Keratinocyte (primary cell): ENCODE measurements around the gene ABTB1. TPM values are rescaled to one million over a fixed set of nuclear protein-coding genes. Genes with fewer than 3 reads are reported as not detected.

Source experiments
- DNase-seq: peaks from one replicate; pipeline ENCODE4 v3.0.0-alpha.2; 2011; ENCODE audit warnings: low read depth, missing footprints, low spot score
- FAIRE-seq: peaks from 2 replicates; lab custom pipeline; 2011; peaks lifted over from hg19 to GRCh38; lab: Jason Lieb, UNC
- H2AFZ ChIP-seq: 2 replicates; pipeline ENCODE4 v1.6.0; 2012; ENCODE audit warnings: low read length, control low read depth, inconsistent platforms; ENCODE audit not compliant: control insufficient read depth
- H3K27ac ChIP-seq: 2 replicates; pipeline ENCODE4 v1.5.1; 2011; ENCODE audit warnings: low read length; ENCODE audit not compliant: control insufficient read depth, insufficient read depth
- H3K27me3 ChIP-seq: 3 replicates; pipeline ENCODE4 v1.6.0; 2011; ENCODE audit warnings: low read length; ENCODE audit not compliant: control insufficient read depth, insufficient read depth; ENCODE audit errors: extremely low read depth
- H3K36me3 ChIP-seq, 2 experiments: 2 replicates in 1 of 2; 3 replicates in 1 of 2; pipeline ENCODE4 v1.5.1; 2011; ENCODE audit warnings: low read length in 2 of 2, mild to moderate bottlenecking in 1 of 2; ENCODE audit not compliant: control insufficient read depth in 2 of 2, insufficient read depth in 2 of 2; ENCODE audit errors: extremely low read depth in 1 of 2
- H3K4me1 ChIP-seq: 3 replicates; pipeline ENCODE4 v1.5.1; 2011; ENCODE audit warnings: low read length; ENCODE audit not compliant: control insufficient read depth, insufficient read depth; ENCODE audit errors: extremely low read depth
- H3K4me2 ChIP-seq: 3 replicates; pipeline ENCODE4 v1.6.0; 2011; ENCODE audit warnings: low read depth, low read length; ENCODE audit not compliant: control insufficient read depth, insufficient read depth; ENCODE audit errors: extremely low read depth
- H3K4me3 ChIP-seq, 3 experiments: fragments of 200-600 bp in 1 of 3; sonication (generic) in 1 of 3; 2 replicates in 2 of 3; 3 replicates in 1 of 3; pipeline ENCODE4 v1.5.1; 2011 to 2016; ENCODE audit warnings: low read length in 3 of 3, mild to moderate bottlenecking in 3 of 3, control low read depth in 2 of 3, inconsistent platforms in 1 of 3, low read depth in 1 of 3, mixed read lengths in 1 of 3, mixed run types in 1 of 3, moderate library complexity in 1 of 3; ENCODE audit not compliant: control insufficient read depth in 2 of 3, insufficient read depth in 2 of 3; ENCODE audit errors: extremely low read depth in 1 of 3
- H3K79me2 ChIP-seq: 2 replicates; pipeline ENCODE4 v1.6.0; 2012; ENCODE audit warnings: low read length; ENCODE audit not compliant: control insufficient read depth, insufficient read depth
- H3K9ac ChIP-seq: 3 replicates; pipeline ENCODE4 v1.6.0; 2011; ENCODE audit warnings: low read length; ENCODE audit not compliant: control insufficient read depth, insufficient read depth; ENCODE audit errors: extremely low read depth
- H3K9me1 ChIP-seq: 3 replicates; pipeline ENCODE4 v1.6.0; 2011; ENCODE audit warnings: low read length; ENCODE audit not compliant: control insufficient read depth, insufficient read depth; ENCODE audit errors: extremely low read depth
- H3K9me3 ChIP-seq: 2 replicates; pipeline ENCODE4 v1.5.1; 2012; ENCODE audit warnings: low read depth, low read length; ENCODE audit not compliant: control insufficient read depth
- H4K20me1 ChIP-seq: 3 replicates; pipeline ENCODE4 v1.6.0; 2011; ENCODE audit warnings: low read length; ENCODE audit not compliant: control insufficient read depth, insufficient read depth; ENCODE audit errors: extremely low read depth
- EZH2 ChIP-seq: IDR thresholded peaks from one replicate; pipeline ENCODE4 v1.6.1; 2012; ENCODE audit warnings: inconsistent platforms, mild to moderate bottlenecking, low read length, moderate library complexity
- dilution Hi-C: fragments of 300-500 bp; cut with MboI; formaldehyde crosslinking; loops from one replicate; pipeline ENCODE4 v1.7.0; 2020; ENCODE audit warnings: low sequenced_read_pairs; ENCODE audit not compliant: extremely low pct_ligation_motif_present
- polyA plus RNA-seq, 5 experiments: library from polyadenylated mRNA; depleted of rRNA in 3 of 5; stranded (reverse) in 3 of 5; stranded (forward) in 1 of 5; unstranded in 1 of 5; fragments of >200 nt; gene quantifications; 1 replicate in 1 of 5; 2 replicates in 3 of 5; 3 replicates in 1 of 5; pipeline versions ENCODE4 v1.2.1 to v1.2.3, GENCODE V29; 2011 to 2012; ENCODE audit warnings: missing spikeins in 2 of 5, low read depth in 1 of 5, low replicate concordance in 1 of 5
- TF ChIP-seq, protein P1 (sequence below), 3 experiments: IDR thresholded peaks in 1 of 3; conservative IDR thresholded peaks in 1 of 3; optimal IDR thresholded peaks in 1 of 3; 2 replicates in 2 of 3; 3 replicates in 1 of 3; pipeline versions ENCODE3 to v1.5.1; 2011; ENCODE audit warnings: low read length in 3 of 3, mild to moderate bottlenecking in 3 of 3, moderate library complexity in 2 of 3, control low read depth in 1 of 3, inconsistent platforms in 1 of 3; ENCODE audit not compliant: insufficient read depth in 2 of 3; ENCODE audit errors: extremely low read depth in 1 of 3

The ABTB1 gene
- polyA plus RNA-seq, 1 donor (not counting 4 experiments of a cell fraction or from before 2014, with no cell fraction given): 11.6 TPM

DNA sequence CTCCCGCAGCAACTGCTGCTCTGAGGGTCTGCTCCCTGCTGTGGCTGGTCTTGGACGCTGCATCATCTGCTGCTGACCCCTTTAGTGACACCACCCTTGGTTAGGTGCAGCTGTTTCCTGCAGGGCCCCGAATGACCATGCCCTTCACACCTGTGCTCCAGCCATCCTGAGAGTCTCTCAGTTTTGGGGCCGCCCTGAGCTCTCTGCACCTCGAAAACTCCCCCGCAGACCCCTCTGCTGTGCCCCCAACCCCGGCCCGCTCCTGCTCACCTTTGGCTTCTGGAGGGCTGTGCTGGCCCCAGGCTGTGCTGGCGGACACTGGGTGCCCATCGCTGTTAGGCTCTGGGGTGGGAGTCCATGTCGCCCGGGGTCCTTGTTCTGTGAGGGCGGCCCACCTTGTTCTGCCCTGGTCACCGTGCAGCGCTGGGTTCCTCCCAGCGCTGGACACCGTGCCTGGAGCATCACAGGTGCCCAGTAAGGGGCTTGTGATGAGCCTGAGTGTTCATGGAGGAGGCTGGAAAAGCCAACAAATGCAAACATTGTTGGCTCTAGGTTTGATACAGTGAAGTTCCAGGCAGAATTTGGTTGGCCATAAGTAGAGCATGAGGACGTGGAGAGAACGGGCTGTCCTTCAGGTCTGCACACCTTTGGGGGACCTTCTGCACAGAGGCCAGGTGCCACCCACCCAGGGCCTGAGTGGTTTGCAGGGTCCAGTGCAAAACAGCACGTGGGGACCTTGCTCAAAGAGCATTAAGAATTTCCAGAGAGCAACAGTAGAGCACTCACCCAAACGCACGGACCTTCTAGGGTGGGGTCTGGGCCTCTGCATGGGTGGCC is 12.3 kb downstream of the ABTB1 start:
- peaks cover 18% of the 10 kb centered on the region for H3K4me1 ChIP-seq
- dilution Hi-C loops: no loop called here
- H3K9me1 ChIP-seq: no peaks in the 10 kb centered on the region
- no peaks in the 10 kb centered on the region for H4K20me1 ChIP-seq
- no peaks in the 10 kb centered on the region for H3K9me3 ChIP-seq
- no peaks in the 10 kb centered on the region for H3K79me2 ChIP-seq
- no peak overlapping the region for H2AFZ ChIP-seq
- H3K4me3 ChIP-seq: no peak overlapping the region
- H3K9ac ChIP-seq: no peak overlapping the region
- H3K36me3 ChIP-seq: no peaks in the 10 kb centered on the region
- no peaks in the 10 kb centered on the region for H3K27me3 ChIP-seq
- FAIRE-seq: no peak
- DNase-seq: no peak
- no peak for TF ChIP-seq EZH2
- TF ChIP-seq, protein P1, sequence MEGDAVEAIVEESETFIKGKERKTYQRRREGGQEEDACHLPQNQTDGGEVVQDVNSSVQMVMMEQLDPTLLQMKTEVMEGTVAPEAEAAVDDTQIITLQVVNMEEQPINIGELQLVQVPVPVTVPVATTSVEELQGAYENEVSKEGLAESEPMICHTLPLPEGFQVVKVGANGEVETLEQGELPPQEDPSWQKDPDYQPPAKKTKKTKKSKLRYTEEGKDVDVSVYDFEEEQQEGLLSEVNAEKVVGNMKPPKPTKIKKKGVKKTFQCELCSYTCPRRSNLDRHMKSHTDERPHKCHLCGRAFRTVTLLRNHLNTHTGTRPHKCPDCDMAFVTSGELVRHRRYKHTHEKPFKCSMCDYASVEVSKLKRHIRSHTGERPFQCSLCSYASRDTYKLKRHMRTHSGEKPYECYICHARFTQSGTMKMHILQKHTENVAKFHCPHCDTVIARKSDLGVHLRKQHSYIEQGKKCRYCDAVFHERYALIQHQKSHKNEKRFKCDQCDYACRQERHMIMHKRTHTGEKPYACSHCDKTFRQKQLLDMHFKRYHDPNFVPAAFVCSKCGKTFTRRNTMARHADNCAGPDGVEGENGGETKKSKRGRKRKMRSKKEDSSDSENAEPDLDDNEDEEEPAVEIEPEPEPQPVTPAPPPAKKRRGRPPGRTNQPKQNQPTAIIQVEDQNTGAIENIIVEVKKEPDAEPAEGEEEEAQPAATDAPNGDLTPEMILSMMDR (optimal IDR thresholded peaks at IDR 0.05 in 1 of 3, IDR thresholded peaks at IDR 0.05 in 1 of 3, conservative IDR thresholded peaks at IDR 0.05 in 1 of 3; ENCODE audit: extremely low read depth in 1 of 3, insufficient read depth in 2 of 3, low read length in 3 of 3): no peak
- H3K27ac ChIP-seq: no peak overlapping the region
- H3K4me2 ChIP-seq: no peak overlapping the region

DNA sequence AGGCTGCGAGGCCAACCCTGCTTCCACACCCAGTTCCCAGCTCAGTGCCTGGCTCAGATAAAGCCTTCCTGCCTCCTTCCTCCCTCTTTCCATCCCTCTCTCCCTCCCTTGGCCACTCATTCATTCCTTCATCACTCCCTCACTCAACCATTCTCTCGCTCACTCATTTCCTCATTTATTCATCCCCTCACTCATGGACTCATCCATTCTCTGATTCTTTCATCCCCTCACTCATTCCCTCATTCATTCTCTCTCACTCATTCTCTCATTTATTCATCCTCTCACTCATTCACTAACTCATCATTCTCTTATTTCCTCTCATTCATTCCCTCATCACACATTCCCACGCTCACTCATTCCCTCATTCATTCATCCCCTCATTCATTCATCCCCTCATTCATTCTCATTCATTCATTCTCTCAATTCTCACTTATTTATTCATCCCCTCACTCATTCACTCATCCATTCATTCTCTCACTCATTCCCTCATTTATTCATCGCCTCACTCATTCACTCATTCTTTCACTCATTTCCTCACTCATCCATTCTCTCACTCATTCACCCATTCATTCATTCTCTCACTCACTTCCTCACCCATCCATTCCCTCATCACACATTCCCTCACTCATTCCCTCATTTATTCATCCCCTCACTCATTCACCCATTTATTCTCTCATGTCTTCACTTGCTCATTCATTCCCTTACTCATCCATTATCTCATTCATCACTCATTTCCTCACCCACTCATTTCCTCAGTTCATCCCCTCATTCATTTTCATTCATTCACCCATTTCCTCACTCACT is 13.2 kb downstream of the ABTB1 start:
- H3K9ac ChIP-seq: no peak overlapping the region
- H3K79me2 ChIP-seq: no peaks in the 10 kb centered on the region
- dilution Hi-C loops: no loop called here
- H3K4me2 ChIP-seq: no peak overlapping the region
- H3K27me3 ChIP-seq: no peaks in the 10 kb centered on the region
- no peak overlapping the region for H3K4me3 ChIP-seq
- H3K9me3 ChIP-seq: no peaks in the 10 kb centered on the region
- TF ChIP-seq, protein P1 (optimal IDR thresholded peaks at IDR 0.05 in 1 of 3, IDR thresholded peaks at IDR 0.05 in 1 of 3, conservative IDR thresholded peaks at IDR 0.05 in 1 of 3; ENCODE audit: extremely low read depth in 1 of 3, insufficient read depth in 2 of 3, low read length in 3 of 3): no peak
- no peak for TF ChIP-seq EZH2
- H4K20me1 ChIP-seq: no peaks in the 10 kb centered on the region
- H3K4me1 ChIP-seq: peaks cover 27% of the 10 kb centered on the region
- no peak overlapping the region for H3K27ac ChIP-seq
- FAIRE-seq (no peak), DNase-seq (no peak)
- H3K36me3 ChIP-seq: no peaks in the 10 kb centered on the region
- H2AFZ ChIP-seq: no peak overlapping the region
- no peaks in the 10 kb centered on the region for H3K9me1 ChIP-seq
